ENCODE data around the gene CREB5. TPM values are rescaled to one million over a fixed set of nuclear protein-coding genes. Genes with fewer than 3 reads are reported as not detected.

CREB5 gene
- total RNA-seq, 8 experiments from 2014 or later: 3.9 to 36.6 (median 12.8) TPM

- Histone ChIP-seq H3K4me1 (replicated peaks in 1 of 2) (no peaks in the 10 kb centered on the region), H3K27ac (no peak overlapping the region), H3K4me3 (peak overlapping the region; percentile 36 to 47 (median 46))
- ATAC-seq (replicated peaks in 6 of 8): peak; percentile 94 to 100 (median 100)
- 0 to 84% (median 10%) methylated on average over 2 to 27 of the region's 63 CpGs; no CpG with 5 or more reads in 1 of the 10 experiments for WGBS, 10 experiments
- in situ Hi-C loops (cut with MboI; ENCODE audit: low pct_unique_long_range_greater_than_20kb in 2 of 9, low sequenced_read_pairs in 9 of 9, unreplicated experiment in 9 of 9): loop anchor here in 5 of 9 experiments (25.0 kb wide), 3 partner anchors 467 to 667 kb away; partner anchors contain the start of gene JAZF1 (in 1 of the 5)
These were observed 441.8 kb downstream of the CREB5 start for GRCh38 chr7:28853834-28854749.

- Histone ChIP-seq H3K4me3 (no peak overlapping the region), H3K27ac (no peak overlapping the region), H3K4me1 (replicated peaks in 1 of 2) (no peaks in the 10 kb centered on the region)
- no peak for ATAC-seq (replicated peaks in 6 of 8)
- in situ Hi-C loops (cut with MboI; ENCODE audit: low pct_unique_long_range_greater_than_20kb in 2 of 9, low sequenced_read_pairs in 9 of 9, unreplicated experiment in 9 of 9): loop anchor here in 5 of 9 experiments (25.0 kb wide), 3 partner anchors 467 to 667 kb away; partner anchors contain the start of gene JAZF1 (in 1 of the 5)
- 67 to 100% (median 93%) methylated on average over 1 to 3 of the region's 3 CpGs; no CpG with 5 or more reads in 3 of the 10 experiments for WGBS, 10 experiments
These were observed 442.4 kb downstream of the CREB5 start for GRCh38 chr7:28854750-28855074.

GRCh38 chr7:28855538-28856217 is 443.4 kb downstream of the CREB5 start:
- Histone ChIP-seq H3K4me3 (no peak overlapping the region), H3K27ac (no peak overlapping the region), H3K4me1 (replicated peaks in 1 of 2) (no peaks in the 10 kb centered on the region)
- peak in 2 of 8 experiments; percentile 21 to 43 for ATAC-seq (replicated peaks in 6 of 8)
- WGBS, 10 experiments: 48 to 100% (median 80%) methylated on average over 1 to 2 of the region's 4 CpGs; no CpG with 5 or more reads in 3 of the 10 experiments
- in situ Hi-C loops (cut with MboI; ENCODE audit: low pct_unique_long_range_greater_than_20kb in 2 of 9, low sequenced_read_pairs in 9 of 9, unreplicated experiment in 9 of 9): loop anchor here in 5 of 9 experiments (25.0 kb wide), 3 partner anchors 468 to 668 kb away; partner anchors contain the start of gene JAZF1 (in 1 of the 5)

- no peak overlapping the region for H3K27ac ChIP-seq
- ATAC-seq (replicated peaks in 6 of 8): no peak
- 56 to 100% (median 79%) methylated on average over 1 to 5 of the region's 5 CpGs; no CpG with 5 or more reads in 1 of the 10 experiments for WGBS, 10 experiments
- no peak overlapping the region for H3K4me3 ChIP-seq
- peaks cover 0 to under 1% of the 10 kb centered on the region in 2 donors for H3K4me1 ChIP-seq (replicated peaks in 1 of 2)
- in situ Hi-C loops (cut with MboI; ENCODE audit: low pct_unique_long_range_greater_than_20kb in 2 of 9, low sequenced_read_pairs in 9 of 9, unreplicated experiment in 9 of 9): loop anchor here in 5 of 9 experiments (25.0 kb wide), 3 partner anchors 469 to 669 kb away; partner anchors contain the start of gene JAZF1 (in 1 of the 5)
These were observed 444.3 kb downstream of the CREB5 start for GRCh38 chr7:28856656-28857055.

- no peak overlapping the region for H3K4me3 ChIP-seq
- peaks cover 3 to 14% of the 10 kb centered on the region in 2 donors for H3K4me1 ChIP-seq (replicated peaks in 1 of 2)
- WGBS, 10 experiments: 40 to 80% (median 56%) methylated on average over 1 of the region's 1 CpG; no CpG with 5 or more reads in 7 of the 10 experiments
- no peak overlapping the region for H3K27ac ChIP-seq
- ATAC-seq (replicated peaks in 6 of 8): no peak
- in situ Hi-C loops (cut with MboI; ENCODE audit: low pct_unique_long_range_greater_than_20kb in 2 of 9, low sequenced_read_pairs in 9 of 9, unreplicated experiment in 9 of 9): loop anchor here in 5 of 9 experiments (25.0 kb wide), 3 partner anchors 471 to 671 kb away; partner anchors contain the start of gene JAZF1 (in 1 of the 5)
These were observed 445.9 kb downstream of the CREB5 start for GRCh38 chr7:28858206-28858605.

GRCh38 chr7:28858895-28859294 is 446.6 kb downstream of the CREB5 start:
- Histone ChIP-seq H3K4me1 (replicated peaks in 1 of 2) (peaks cover 6 to 21% of the 10 kb centered on the region in 2 donors), H3K27ac (no peak overlapping the region), H3K4me3 (no peak overlapping the region)
- 70 to 100% (median 95%) methylated on average over 2 to 6 of the region's 6 CpGs; no CpG with 5 or more reads in 3 of the 10 experiments for WGBS, 10 experiments
- in situ Hi-C loops (cut with MboI; ENCODE audit: low pct_unique_long_range_greater_than_20kb in 2 of 9, low sequenced_read_pairs in 9 of 9, unreplicated experiment in 9 of 9): loop anchor here in 5 of 9 experiments (25.0 kb wide), 3 partner anchors 472 to 672 kb away; partner anchors contain the start of gene JAZF1 (in 1 of the 5)
- no peak for ATAC-seq (replicated peaks in 6 of 8)

GRCh38 chr7:28861825-28862224 is 449.5 kb downstream of the CREB5 start:
- in situ Hi-C loops (cut with MboI; ENCODE audit: low pct_unique_long_range_greater_than_20kb in 2 of 9, low sequenced_read_pairs in 9 of 9, unreplicated experiment in 9 of 9): loop anchor here in 5 of 9 experiments (25.0 kb wide), 3 partner anchors 475 to 675 kb away; partner anchors contain the start of gene JAZF1 (in 1 of the 5)
- Histone ChIP-seq H3K27ac (no peak overlapping the region), H3K4me3 (no peak overlapping the region), H3K4me1 (replicated peaks in 1 of 2) (peaks cover 8 to 32% of the 10 kb centered on the region in 2 donors)
- WGBS, 10 experiments: 75 to 100% (median 91%) methylated on average over 1 to 4 of the region's 4 CpGs
- peak in 1 of 8 experiments; percentile 25 for ATAC-seq (replicated peaks in 6 of 8)

GRCh38 chr7:28862595-28863272 is 450.4 kb downstream of the CREB5 start:
- WGBS, 10 experiments: 0 to 62% (median 33%) methylated on average over 1 to 9 of the region's 9 CpGs; no CpG with 5 or more reads in 2 of the 10 experiments
- in situ Hi-C loops (cut with MboI; ENCODE audit: low pct_unique_long_range_greater_than_20kb in 2 of 9, low sequenced_read_pairs in 9 of 9, unreplicated experiment in 9 of 9): loop anchor here in 5 of 9 experiments (25.0 kb wide), 3 partner anchors 475 to 675 kb away; partner anchors contain the start of gene JAZF1 (in 1 of the 5)
- peaks cover 11 to 32% of the 10 kb centered on the region in 2 donors for H3K4me1 ChIP-seq (replicated peaks in 1 of 2)
- peak in 5 of 8 experiments; percentile 90 to 96 (median 93) for ATAC-seq (replicated peaks in 6 of 8)
- peak overlapping the region; percentile 6 to 24 for H3K27ac ChIP-seq
- no peak overlapping the region for H3K4me3 ChIP-seq

GRCh38 chr7:28865601-28866144 is 453.4 kb downstream of the CREB5 start:
- H3K27ac ChIP-seq: no peak overlapping the region
- WGBS, 10 experiments: 54 to 100% (median 88%) methylated on average over 1 to 6 of the region's 6 CpGs
- peak in 1 of 8 experiments; percentile 86 for ATAC-seq (replicated peaks in 6 of 8)
- H3K4me3 ChIP-seq: no peak overlapping the region
- in situ Hi-C loops (cut with MboI; ENCODE audit: low pct_unique_long_range_greater_than_20kb in 2 of 9, low sequenced_read_pairs in 9 of 9, unreplicated experiment in 9 of 9): loop anchor here in 5 of 9 experiments (25.0 kb wide), 3 partner anchors 478 to 678 kb away; partner anchors contain the start of gene JAZF1 (in 1 of the 5)
- peaks cover 15 to 54% of the 10 kb centered on the region in 2 donors for H3K4me1 ChIP-seq (replicated peaks in 1 of 2)

- in situ Hi-C loops (cut with MboI; ENCODE audit: low pct_unique_long_range_greater_than_20kb in 2 of 9, low sequenced_read_pairs in 9 of 9, unreplicated experiment in 9 of 9): loop anchor here in 5 of 9 experiments (25.0 kb wide), 3 partner anchors 481 to 681 kb away; partner anchors contain the start of gene JAZF1 (in 1 of the 5)
- Histone ChIP-seq H3K4me1 (replicated peaks in 1 of 2) (peaks cover 22 to 56% of the 10 kb centered on the region in 2 donors), H3K4me3 (no peak overlapping the region), H3K27ac (no peak overlapping the region)
- no peak for ATAC-seq (replicated peaks in 6 of 8)
- WGBS, 10 experiments: 80 to 100% (median 94%) methylated on average over 1 to 2 of the region's 2 CpGs; no CpG with 5 or more reads in 4 of the 10 experiments
These were observed 456.4 kb downstream of the CREB5 start for GRCh38 chr7:28868712-28869111.

GRCh38 chr7:28871077-28871476 is 458.8 kb downstream of the CREB5 start:
- Histone ChIP-seq H3K4me1 (replicated peaks in 1 of 2) (peaks cover 20 to 49% of the 10 kb centered on the region in 2 donors), H3K27ac (no peak overlapping the region), H3K4me3 (no peak overlapping the region)
- no peak for ATAC-seq (replicated peaks in 6 of 8)
- in situ Hi-C loops (cut with MboI; ENCODE audit: low pct_unique_long_range_greater_than_20kb in 2 of 9, low sequenced_read_pairs in 9 of 9, unreplicated experiment in 9 of 9): loop anchor here in 5 of 9 experiments (25.0 kb wide), 3 partner anchors 484 to 684 kb away; partner anchors contain the start of gene JAZF1 (in 1 of the 5)
- WGBS, 10 experiments: 42 to 94% (median 82%) methylated on average over 1 to 2 of the region's 2 CpGs

Measured in motor neuron (in vitro differentiated cells).